T-helper 1 cell treated with Interleukin-12 subunit alpha and Interleukin-12 subunit beta and Interleukin-4 antibody, amounts not matched to agents 30 μg/mL and 1 μg/mL, for 36 hours (primary cell): ENCODE data around the gene WDR49.
"Not testable (repeated sequence)": the region's sequence is repeated elsewhere in the genome, so short reads cannot be mapped to it uniquely, and the experiment has no call there.

Source experiments
- H3K27ac Mint-ChIP-seq: one replicate; pipeline ENCODE4 v1.8.0; 2021; ENCODE audit warnings: mild to moderate bottlenecking, mixed read lengths
- H3K27me3 Mint-ChIP-seq: one replicate; pipeline ENCODE4 v1.8.0; 2021; ENCODE audit warnings: low read depth, mixed read lengths
- H3K36me3 Mint-ChIP-seq: one replicate; pipeline ENCODE4 v1.8.0; 2021; ENCODE audit warnings: low read depth, mixed read lengths
- H3K4me1 Mint-ChIP-seq: one replicate; pipeline ENCODE4 v1.8.0; 2021; ENCODE audit warnings: low read depth, mixed read lengths
- H3K4me3 Mint-ChIP-seq: one replicate; pipeline ENCODE4 v1.8.0; 2021; ENCODE audit warnings: mild to moderate bottlenecking, moderate library complexity, mixed read lengths
- H3K9me3 Mint-ChIP-seq: one replicate; pipeline ENCODE4 v1.8.0; 2021; ENCODE audit warnings: mixed read lengths

The WDR49 gene

DNA sequence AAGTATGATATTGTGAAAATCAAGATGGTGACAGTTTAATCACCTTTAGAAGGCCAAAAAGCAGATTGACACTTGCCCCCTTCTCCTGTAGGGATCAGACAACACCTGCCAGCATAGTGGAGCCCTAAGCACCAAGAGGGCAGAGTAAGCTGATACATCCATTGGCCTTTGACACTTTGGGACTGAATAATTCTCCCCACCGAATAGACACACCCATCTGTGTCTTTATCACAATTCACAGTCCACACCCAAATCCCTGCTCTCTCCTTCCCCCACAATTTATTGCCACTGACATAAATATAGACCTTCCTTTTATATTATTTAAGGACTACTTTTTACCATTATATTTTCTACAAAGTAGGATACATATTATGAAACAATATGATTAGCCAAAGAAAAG lies 3.1 kb upstream of the WDR49 start:
- Mint-ChIP-seq H3K4me3 (no peak overlapping the region), H3K4me1 (peaks cover 3% of the 10 kb centered on the region)

GRCh38 chr3:167653155-167653554 lies 587 bp downstream of the WDR49 start:
- Mint-ChIP-seq H3K4me3 (no peak overlapping the region), H3K36me3 (no peaks in the 10 kb centered on the region)

More for the DNA sequence above, 3.1 kb upstream of the WDR49 start:
- H3K27me3 Mint-ChIP-seq = no peaks in the 10 kb centered on the region
- H3K36me3 Mint-ChIP-seq = no peaks in the 10 kb centered on the region
- H3K27ac Mint-ChIP-seq = no peak overlapping the region
- no peaks in the 10 kb centered on the region for H3K9me3 Mint-ChIP-seq

GRCh38 chr3:167651826-167652225 lies 1.9 kb downstream of the WDR49 start:
- no peaks in the 10 kb centered on the region for H3K27me3 Mint-ChIP-seq
- H3K4me3 Mint-ChIP-seq = no peak overlapping the region
- peaks cover 3% of the 10 kb centered on the region for H3K4me1 Mint-ChIP-seq
- no peak overlapping the region for H3K27ac Mint-ChIP-seq
- no peaks in the 10 kb centered on the region for H3K9me3 Mint-ChIP-seq
- H3K36me3 Mint-ChIP-seq = no peaks in the 10 kb centered on the region

More at GRCh38 chr3:167653155-167653554, 587 bp downstream of the WDR49 start:
- Mint-ChIP-seq H3K9me3 (no peaks in the 10 kb centered on the region), H3K27ac (no peak overlapping the region), H3K27me3 (no peaks in the 10 kb centered on the region), H3K4me1 (peaks cover 3% of the 10 kb centered on the region)

DNA sequence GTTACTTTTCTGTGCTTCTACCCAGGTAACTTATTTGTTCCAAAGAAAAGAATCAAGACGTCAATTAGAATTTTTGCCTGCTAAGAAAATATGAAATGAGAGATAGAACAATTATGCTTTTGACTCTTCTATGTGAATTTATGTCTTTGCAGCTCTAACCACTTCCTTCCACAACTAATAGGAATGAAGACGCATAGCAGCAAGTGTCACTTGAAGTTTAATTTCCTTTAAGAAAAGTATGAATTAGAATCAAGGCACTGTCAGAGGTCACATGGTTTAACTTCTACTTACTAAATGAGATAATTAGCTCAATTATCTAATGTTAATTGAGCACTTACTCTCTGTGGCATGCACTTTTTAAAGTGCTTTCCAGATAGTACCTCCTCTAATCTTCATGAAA lies 3.3 kb downstream of the WDR49 start:
- H3K4me3 Mint-ChIP-seq = no peak overlapping the region
- H3K27ac Mint-ChIP-seq = no peak overlapping the region
- H3K27me3 Mint-ChIP-seq = no peaks in the 10 kb centered on the region
- peaks cover 3% of the 10 kb centered on the region for H3K4me1 Mint-ChIP-seq
- H3K9me3 Mint-ChIP-seq = no peaks in the 10 kb centered on the region
- H3K36me3 Mint-ChIP-seq = no peaks in the 10 kb centered on the region

DNA sequence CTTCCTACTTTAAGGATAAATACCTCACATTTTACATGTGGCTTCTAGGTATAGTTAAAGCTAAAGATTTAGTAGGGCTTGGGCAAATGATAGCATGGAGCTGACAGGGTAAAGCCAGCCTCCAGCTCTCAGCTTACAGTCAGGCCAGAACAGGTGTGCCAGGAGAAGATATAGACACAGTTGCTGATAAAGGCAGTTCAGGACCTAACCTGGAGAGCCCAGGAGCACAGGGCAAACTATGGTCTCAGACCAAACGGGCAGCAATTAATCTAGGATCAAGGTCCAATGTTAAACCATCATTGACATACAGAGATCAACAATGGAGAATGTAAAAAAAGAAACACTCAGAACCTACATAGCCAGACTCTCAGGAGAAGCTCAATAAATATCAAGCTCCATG lies 4.0 kb downstream of the WDR49 start:
- no peak overlapping the region for H3K27ac Mint-ChIP-seq
- no peaks in the 10 kb centered on the region for H3K9me3 Mint-ChIP-seq
- peaks cover 3% of the 10 kb centered on the region for H3K4me1 Mint-ChIP-seq
- no peak overlapping the region for H3K4me3 Mint-ChIP-seq
- H3K27me3 Mint-ChIP-seq = no peaks in the 10 kb centered on the region
- H3K36me3 Mint-ChIP-seq = no peaks in the 10 kb centered on the region

GRCh38 chr3:167644611-167645010 lies 9.1 kb downstream of the WDR49 start:
- no peaks in the 10 kb centered on the region for H3K4me1 Mint-ChIP-seq
- H3K9me3 Mint-ChIP-seq = no peaks in the 10 kb centered on the region
- no peak overlapping the region for H3K27ac Mint-ChIP-seq
- no peaks in the 10 kb centered on the region for H3K36me3 Mint-ChIP-seq
- no peak overlapping the region for H3K4me3 Mint-ChIP-seq
- H3K27me3 Mint-ChIP-seq = no peaks in the 10 kb centered on the region

DNA sequence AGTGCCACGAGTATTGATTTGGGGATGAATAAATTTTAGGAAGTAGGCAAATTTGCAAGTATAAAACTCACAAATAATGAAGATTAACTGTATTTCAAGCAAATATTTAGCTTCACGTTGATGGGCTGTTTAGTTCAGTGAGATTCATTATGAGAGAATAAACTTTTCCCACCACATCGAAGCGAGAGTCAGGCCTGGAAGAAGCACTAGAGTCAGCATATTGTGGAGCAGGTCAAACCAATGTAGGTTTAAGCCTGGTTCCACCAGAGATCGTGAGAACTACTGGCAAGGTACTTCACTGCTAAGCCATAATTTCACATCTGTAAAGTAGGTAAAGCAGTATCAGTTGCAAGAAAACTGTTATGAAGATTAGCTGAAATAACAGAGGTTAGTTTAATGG lies 22.3 kb downstream of the WDR49 start:
- no peaks in the 10 kb centered on the region for H3K27me3 Mint-ChIP-seq
- no peak overlapping the region for H3K4me3 Mint-ChIP-seq
- no peaks in the 10 kb centered on the region for H3K9me3 Mint-ChIP-seq
- no peaks in the 10 kb centered on the region for H3K4me1 Mint-ChIP-seq
- H3K36me3 Mint-ChIP-seq = no peaks in the 10 kb centered on the region
- H3K27ac Mint-ChIP-seq = no peak overlapping the region

DNA sequence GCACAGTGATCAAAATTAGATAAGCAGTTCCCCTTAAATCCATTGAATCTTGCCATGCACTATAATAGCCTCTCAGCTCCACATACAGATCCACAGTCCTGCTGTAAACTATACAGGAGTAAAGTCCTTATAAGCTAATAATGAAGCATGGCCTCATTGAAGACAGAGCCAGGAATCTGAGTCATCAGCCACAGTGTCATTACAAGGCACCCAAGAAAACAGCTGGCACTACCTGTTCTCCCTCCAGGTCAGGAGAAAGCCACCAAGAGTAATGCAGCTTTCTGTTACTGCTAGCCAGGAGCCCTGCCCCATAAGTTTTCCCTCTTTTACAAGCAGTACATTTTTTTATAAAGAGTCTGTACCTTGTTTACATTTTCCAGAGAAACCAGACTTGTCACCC lies 27.3 kb downstream of the WDR49 start:
- H3K4me1 Mint-ChIP-seq = no peaks in the 10 kb centered on the region
- H3K27me3 Mint-ChIP-seq = no peaks in the 10 kb centered on the region
- H3K9me3 Mint-ChIP-seq = no peaks in the 10 kb centered on the region
- H3K4me3 Mint-ChIP-seq = no peak overlapping the region
- H3K36me3 Mint-ChIP-seq = no peaks in the 10 kb centered on the region
- no peak overlapping the region for H3K27ac Mint-ChIP-seq

DNA sequence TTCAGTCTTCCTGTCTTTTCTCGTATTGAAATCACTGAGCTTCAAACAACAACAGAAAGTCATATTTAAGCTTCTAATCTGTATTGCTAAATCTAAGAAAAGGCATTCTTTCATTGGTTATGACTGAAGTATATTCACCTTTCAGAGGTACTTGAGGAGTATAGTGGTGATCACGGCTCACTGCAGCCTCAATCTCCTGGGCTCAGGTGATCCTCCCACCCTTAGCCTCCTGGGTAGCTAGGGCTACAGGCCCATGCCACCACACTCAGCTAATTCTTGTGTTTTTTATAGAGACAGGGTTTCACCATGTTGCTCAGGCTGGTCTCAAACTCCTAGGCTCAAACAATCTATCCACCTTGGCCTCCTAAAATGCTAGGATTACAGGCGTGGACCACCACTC lies 38.7 kb downstream of the WDR49 start:
- Mint-ChIP-seq H3K36me3 (no peaks in the 10 kb centered on the region), H3K27me3 (no peaks in the 10 kb centered on the region), H3K9me3 (no peaks in the 10 kb centered on the region), H3K4me3 (no peak overlapping the region), H3K4me1 (no peaks in the 10 kb centered on the region), H3K27ac (no peak overlapping the region)

GRCh38 chr3:167614196-167614595 lies 39.5 kb downstream of the WDR49 start:
- not testable (repeated sequence) for H3K4me1 Mint-ChIP-seq, H3K9me3 Mint-ChIP-seq, H3K27ac Mint-ChIP-seq, H3K36me3 Mint-ChIP-seq, H3K4me3 Mint-ChIP-seq, H3K27me3 Mint-ChIP-seq

DNA sequence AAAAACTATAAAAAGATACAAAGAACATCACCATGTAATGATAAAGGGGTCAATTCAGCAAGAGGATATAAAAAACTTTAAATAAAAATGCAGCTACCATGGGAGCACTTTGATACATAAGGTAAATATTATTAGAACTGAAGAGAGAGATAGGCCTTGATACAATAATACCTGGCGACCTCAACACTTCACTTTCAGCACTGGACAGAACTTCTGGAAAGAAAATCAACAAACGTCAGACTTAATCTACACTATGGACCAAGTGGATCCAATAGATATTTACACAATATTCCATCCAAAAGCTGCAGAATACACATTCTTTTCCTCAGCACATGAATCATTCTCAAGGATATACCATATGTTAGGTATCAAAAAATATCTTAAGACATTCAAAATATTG lies 42.0 kb downstream of the WDR49 start:
- Mint-ChIP-seq H3K4me1 (no peaks in the 10 kb centered on the region), H3K4me3 (no peak overlapping the region), H3K9me3 (no peaks in the 10 kb centered on the region), H3K27ac (no peak overlapping the region), H3K36me3 (no peaks in the 10 kb centered on the region), H3K27me3 (no peaks in the 10 kb centered on the region)

GRCh38 chr3:167609156-167609555 lies 44.6 kb downstream of the WDR49 start:
- no peaks in the 10 kb centered on the region for H3K36me3 Mint-ChIP-seq
- H3K9me3 Mint-ChIP-seq = no peaks in the 10 kb centered on the region
- H3K27me3 Mint-ChIP-seq = no peaks in the 10 kb centered on the region
- no peak overlapping the region for H3K27ac Mint-ChIP-seq
- no peak overlapping the region for H3K4me3 Mint-ChIP-seq
- H3K4me1 Mint-ChIP-seq = no peaks in the 10 kb centered on the region

DNA sequence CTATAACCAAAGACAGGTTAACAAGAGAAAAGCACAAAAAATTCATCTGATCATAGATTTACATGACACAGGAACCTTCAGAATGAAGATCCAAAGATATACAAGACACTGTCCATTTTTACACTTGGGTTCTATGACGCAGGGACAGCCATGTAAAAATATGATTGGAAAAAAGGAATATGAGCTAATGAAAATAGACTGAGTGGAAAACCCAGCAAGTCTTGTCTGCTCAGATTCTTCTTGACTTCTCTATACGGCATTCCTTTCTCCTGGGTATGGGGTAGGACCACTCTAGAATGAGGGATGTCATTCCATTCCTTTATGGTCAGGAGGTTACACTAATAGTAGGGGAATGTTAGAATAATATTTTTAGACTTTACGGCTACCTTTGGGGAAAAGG lies 46.9 kb downstream of the WDR49 start:
- Mint-ChIP-seq H3K4me1 (no peaks in the 10 kb centered on the region), H3K27ac (no peak overlapping the region), H3K4me3 (no peak overlapping the region)

DNA sequence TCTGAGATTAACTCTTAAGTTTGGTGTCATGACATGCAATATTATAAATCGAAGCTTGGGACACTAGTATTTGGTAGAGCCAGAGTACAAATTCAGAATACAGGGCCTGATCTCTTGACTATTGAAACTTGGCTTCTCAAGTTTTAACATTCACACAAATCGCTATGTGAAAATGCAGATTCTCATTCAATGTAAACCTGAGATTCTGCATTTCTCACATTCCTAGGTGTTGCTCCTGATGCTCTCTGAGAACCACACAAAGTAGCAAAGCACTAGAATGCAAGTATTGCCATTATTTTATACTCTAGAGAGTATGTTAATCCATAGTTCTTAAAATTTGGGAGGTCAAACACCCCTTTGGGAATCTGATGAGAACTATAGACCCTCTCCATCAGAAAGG lies 47.9 kb downstream of the WDR49 start:
- Mint-ChIP-seq H3K9me3 (no peaks in the 10 kb centered on the region), H3K4me1 (no peaks in the 10 kb centered on the region), H3K27ac (no peak overlapping the region), H3K36me3 (no peaks in the 10 kb centered on the region), H3K27me3 (no peaks in the 10 kb centered on the region), H3K4me3 (no peak overlapping the region)

More for the DNA sequence above, 46.9 kb downstream of the WDR49 start:
- no peaks in the 10 kb centered on the region for H3K27me3 Mint-ChIP-seq
- no peaks in the 10 kb centered on the region for H3K9me3 Mint-ChIP-seq
- H3K36me3 Mint-ChIP-seq = no peaks in the 10 kb centered on the region

- Mint-ChIP-seq H3K36me3 (no peaks in the 10 kb centered on the region), H3K4me1 (no peaks in the 10 kb centered on the region), H3K27ac (no peak overlapping the region), H3K4me3 (no peak overlapping the region), H3K27me3 (no peaks in the 10 kb centered on the region), H3K9me3 (no peaks in the 10 kb centered on the region)
Measured at GRCh38 chr3:167602041-167602440, 51.7 kb downstream of the WDR49 start.

- Mint-ChIP-seq H3K27ac (no peak overlapping the region), H3K4me3 (no peak overlapping the region), H3K36me3 (no peaks in the 10 kb centered on the region), H3K9me3 (no peaks in the 10 kb centered on the region), H3K27me3 (no peaks in the 10 kb centered on the region), H3K4me1 (no peaks in the 10 kb centered on the region)
Measured at GRCh38 chr3:167587651-167588050, 66.1 kb downstream of the WDR49 start.
